ENCODE results near the gene FBXL3.

DNA sequence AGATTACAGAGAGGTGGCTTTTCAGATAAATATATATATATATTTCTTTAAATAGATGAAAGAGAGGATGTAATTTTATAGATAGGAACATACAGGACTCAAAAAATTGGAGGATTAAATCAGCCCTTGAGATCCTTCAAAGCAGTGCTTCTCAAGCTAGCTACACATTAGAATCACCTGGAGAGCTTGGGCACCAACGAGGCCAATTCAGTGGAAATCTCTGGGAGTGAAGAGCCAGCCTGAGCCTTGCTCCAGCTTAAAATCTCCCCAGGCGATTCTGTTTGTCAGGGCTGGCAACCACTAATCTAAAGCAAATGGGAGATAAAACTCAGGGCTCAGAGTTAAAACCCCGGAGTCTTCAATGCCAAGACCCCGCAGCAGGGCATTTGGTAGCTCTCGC, 50.0 kb downstream of the FBXL3 start:
- TF ChIP-seq, protein P1, sequence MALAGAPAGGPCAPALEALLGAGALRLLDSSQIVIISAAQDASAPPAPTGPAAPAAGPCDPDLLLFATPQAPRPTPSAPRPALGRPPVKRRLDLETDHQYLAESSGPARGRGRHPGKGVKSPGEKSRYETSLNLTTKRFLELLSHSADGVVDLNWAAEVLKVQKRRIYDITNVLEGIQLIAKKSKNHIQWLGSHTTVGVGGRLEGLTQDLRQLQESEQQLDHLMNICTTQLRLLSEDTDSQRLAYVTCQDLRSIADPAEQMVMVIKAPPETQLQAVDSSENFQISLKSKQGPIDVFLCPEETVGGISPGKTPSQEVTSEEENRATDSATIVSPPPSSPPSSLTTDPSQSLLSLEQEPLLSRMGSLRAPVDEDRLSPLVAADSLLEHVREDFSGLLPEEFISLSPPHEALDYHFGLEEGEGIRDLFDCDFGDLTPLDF (CRISPR knock-in tag; IDR thresholded peaks at IDR 0.05): no peak
- TF ChIP-seq, protein P2, sequence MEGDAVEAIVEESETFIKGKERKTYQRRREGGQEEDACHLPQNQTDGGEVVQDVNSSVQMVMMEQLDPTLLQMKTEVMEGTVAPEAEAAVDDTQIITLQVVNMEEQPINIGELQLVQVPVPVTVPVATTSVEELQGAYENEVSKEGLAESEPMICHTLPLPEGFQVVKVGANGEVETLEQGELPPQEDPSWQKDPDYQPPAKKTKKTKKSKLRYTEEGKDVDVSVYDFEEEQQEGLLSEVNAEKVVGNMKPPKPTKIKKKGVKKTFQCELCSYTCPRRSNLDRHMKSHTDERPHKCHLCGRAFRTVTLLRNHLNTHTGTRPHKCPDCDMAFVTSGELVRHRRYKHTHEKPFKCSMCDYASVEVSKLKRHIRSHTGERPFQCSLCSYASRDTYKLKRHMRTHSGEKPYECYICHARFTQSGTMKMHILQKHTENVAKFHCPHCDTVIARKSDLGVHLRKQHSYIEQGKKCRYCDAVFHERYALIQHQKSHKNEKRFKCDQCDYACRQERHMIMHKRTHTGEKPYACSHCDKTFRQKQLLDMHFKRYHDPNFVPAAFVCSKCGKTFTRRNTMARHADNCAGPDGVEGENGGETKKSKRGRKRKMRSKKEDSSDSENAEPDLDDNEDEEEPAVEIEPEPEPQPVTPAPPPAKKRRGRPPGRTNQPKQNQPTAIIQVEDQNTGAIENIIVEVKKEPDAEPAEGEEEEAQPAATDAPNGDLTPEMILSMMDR (IDR thresholded peaks at IDR 0.05): no peak
- TF ChIP-seq SP1 (CRISPR knock-in tag; conservative IDR thresholded peaks at IDR 0.05): no peak
- TF ChIP-seq, protein P3, sequence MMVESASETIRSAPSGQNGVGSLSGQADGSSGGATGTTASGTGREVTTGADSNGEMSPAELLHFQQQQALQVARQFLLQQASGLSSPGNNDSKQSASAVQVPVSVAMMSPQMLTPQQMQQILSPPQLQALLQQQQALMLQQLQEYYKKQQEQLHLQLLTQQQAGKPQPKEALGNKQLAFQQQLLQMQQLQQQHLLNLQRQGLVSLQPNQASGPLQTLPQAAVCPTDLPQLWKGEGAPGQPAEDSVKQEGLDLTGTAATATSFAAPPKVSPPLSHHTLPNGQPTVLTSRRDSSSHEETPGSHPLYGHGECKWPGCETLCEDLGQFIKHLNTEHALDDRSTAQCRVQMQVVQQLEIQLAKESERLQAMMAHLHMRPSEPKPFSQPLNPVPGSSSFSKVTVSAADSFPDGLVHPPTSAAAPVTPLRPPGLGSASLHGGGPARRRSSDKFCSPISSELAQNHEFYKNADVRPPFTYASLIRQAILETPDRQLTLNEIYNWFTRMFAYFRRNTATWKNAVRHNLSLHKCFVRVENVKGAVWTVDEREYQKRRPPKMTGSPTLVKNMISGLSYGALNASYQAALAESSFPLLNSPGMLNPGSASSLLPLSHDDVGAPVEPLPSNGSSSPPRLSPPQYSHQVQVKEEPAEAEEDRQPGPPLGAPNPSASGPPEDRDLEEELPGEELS (CRISPR knock-in tag; IDR thresholded peaks at IDR 0.05): no peak
- TF ChIP-seq FOXP1 (CRISPR knock-in tag; IDR thresholded peaks at IDR 0.05; ENCODE audit: borderline replicate concordance): no peak
- TF ChIP-seq KAT7 (CRISPR knock-in tag; IDR thresholded peaks at IDR 0.05; ENCODE audit: borderline replicate concordance): no peak
- TF ChIP-seq ETV6 (CRISPR knock-in tag; IDR thresholded peaks at IDR 0.05): no peak
- TF ChIP-seq, protein P4, sequence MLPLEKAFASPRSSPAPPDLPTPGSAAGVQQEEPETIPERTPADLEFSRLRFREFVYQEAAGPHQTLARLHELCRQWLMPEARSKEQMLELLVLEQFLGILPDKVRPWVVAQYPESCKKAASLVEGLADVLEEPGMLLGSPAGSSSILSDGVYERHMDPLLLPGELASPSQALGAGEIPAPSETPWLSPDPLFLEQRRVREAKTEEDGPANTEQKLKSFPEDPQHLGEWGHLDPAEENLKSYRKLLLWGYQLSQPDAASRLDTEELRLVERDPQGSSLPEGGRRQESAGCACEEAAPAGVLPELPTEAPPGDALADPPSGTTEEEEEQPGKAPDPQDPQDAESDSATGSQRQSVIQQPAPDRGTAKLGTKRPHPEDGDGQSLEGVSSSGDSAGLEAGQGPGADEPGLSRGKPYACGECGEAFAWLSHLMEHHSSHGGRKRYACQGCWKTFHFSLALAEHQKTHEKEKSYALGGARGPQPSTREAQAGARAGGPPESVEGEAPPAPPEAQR (CRISPR knock-in tag; IDR thresholded peaks at IDR 0.05): no peak
- TF ChIP-seq, protein P5, sequence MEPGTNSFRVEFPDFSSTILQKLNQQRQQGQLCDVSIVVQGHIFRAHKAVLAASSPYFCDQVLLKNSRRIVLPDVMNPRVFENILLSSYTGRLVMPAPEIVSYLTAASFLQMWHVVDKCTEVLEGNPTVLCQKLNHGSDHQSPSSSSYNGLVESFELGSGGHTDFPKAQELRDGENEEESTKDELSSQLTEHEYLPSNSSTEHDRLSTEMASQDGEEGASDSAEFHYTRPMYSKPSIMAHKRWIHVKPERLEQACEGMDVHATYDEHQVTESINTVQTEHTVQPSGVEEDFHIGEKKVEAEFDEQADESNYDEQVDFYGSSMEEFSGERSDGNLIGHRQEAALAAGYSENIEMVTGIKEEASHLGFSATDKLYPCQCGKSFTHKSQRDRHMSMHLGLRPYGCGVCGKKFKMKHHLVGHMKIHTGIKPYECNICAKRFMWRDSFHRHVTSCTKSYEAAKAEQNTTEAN (CRISPR knock-in tag; IDR thresholded peaks at IDR 0.05): no peak
- no peak for TF ChIP-seq ZBTB21 (CRISPR knock-in tag; IDR thresholded peaks at IDR 0.05; ENCODE audit: borderline replicate concordance)
- TF ChIP-seq ZNF416 (CRISPR knock-in tag; IDR thresholded peaks at IDR 0.05): no peak
- TF ChIP-seq IRF2 (CRISPR knock-in tag; IDR thresholded peaks at IDR 0.05; ENCODE audit: borderline replicate concordance, low read depth): no peak
- TF ChIP-seq, protein P6, sequence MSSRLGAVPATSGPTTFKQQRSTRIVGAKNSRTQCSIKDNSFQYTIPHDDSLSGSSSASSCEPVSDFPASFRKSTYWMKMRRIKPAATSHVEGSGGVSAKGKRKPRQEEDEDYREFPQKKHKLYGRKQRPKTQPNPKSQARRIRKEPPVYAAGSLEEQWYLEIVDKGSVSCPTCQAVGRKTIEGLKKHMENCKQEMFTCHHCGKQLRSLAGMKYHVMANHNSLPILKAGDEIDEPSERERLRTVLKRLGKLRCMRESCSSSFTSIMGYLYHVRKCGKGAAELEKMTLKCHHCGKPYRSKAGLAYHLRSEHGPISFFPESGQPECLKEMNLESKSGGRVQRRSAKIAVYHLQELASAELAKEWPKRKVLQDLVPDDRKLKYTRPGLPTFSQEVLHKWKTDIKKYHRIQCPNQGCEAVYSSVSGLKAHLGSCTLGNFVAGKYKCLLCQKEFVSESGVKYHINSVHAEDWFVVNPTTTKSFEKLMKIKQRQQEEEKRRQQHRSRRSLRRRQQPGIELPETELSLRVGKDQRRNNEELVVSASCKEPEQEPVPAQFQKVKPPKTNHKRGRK (CRISPR knock-in tag; IDR thresholded peaks at IDR 0.05; ENCODE audit: borderline replicate concordance): no peak
